Duodenal mucosa (tissue), 2 donors: Measurements from ENCODE around the gene TSPAN18.

Experiments used
- H3K27ac ChIP-seq: one replicate; pipeline ENCODE4 v1.7.0; 2013; ENCODE audit warnings: low read depth, low read length
- H3K27me3 ChIP-seq, 2 donors: one replicate each; pipeline ENCODE4 v1.7.0; 2013; ENCODE audit warnings: low read length in 2 of 2, control low read depth in 1 of 2; ENCODE audit not compliant: insufficient read depth in 2 of 2, control insufficient read depth in 1 of 2
- H3K36me3 ChIP-seq, 2 donors: one replicate each; pipeline ENCODE4 v1.7.0; 2013; ENCODE audit warnings: low read length in 2 of 2, control low read depth in 1 of 2; ENCODE audit not compliant: insufficient read depth in 2 of 2, control insufficient read depth in 1 of 2
- H3K4me1 ChIP-seq, 2 donors: one replicate each; pipeline ENCODE4 v1.7.0; 2013; ENCODE audit warnings: low read length in 2 of 2, control low read depth in 1 of 2; ENCODE audit not compliant: insufficient read depth in 2 of 2, control insufficient read depth in 1 of 2
- H3K4me3 ChIP-seq, 2 donors: one replicate each; pipeline ENCODE4 v1.7.0; 2013; ENCODE audit warnings: low read length in 2 of 2, low read depth in 1 of 2
- H3K9ac ChIP-seq, 2 donors: one replicate each; pipeline ENCODE4 v1.7.0; 2013; ENCODE audit warnings: low read length in 2 of 2, low read depth in 1 of 2
- H3K9me3 ChIP-seq, 2 donors: one replicate each; pipeline ENCODE4 v1.7.0; 2013; ENCODE audit warnings: low read length in 2 of 2, control low read depth in 1 of 2; ENCODE audit not compliant: control insufficient read depth in 1 of 2

TSPAN18 gene

GRCh38 chr11:44775985-44776446, 49.3 kb downstream of the TSPAN18 start:
- H3K4me3 ChIP-seq: no peak overlapping the region
- H3K27ac ChIP-seq: no peak overlapping the region
- H3K4me1 ChIP-seq: peaks cover 0 to 1% of the 10 kb centered on the region in 2 donors
- H3K9ac ChIP-seq: no peak overlapping the region
- no peaks in the 10 kb centered on the region for H3K9me3 ChIP-seq
- no peaks in the 10 kb centered on the region for H3K36me3 ChIP-seq
- H3K27me3 ChIP-seq: no peaks in the 10 kb centered on the region

- H3K4me3 ChIP-seq: no peak overlapping the region
- H3K27ac ChIP-seq: no peak overlapping the region
- no peaks in the 10 kb centered on the region for H3K36me3 ChIP-seq
- H3K9me3 ChIP-seq: no peaks in the 10 kb centered on the region
- no peak overlapping the region for H3K9ac ChIP-seq
- no peaks in the 10 kb centered on the region for H3K27me3 ChIP-seq
- no peaks in the 10 kb centered on the region for H3K4me1 ChIP-seq
Observed at GRCh38 chr11:44776551-44777208, 49.9 kb downstream of the TSPAN18 start.

- no peak overlapping the region for H3K9ac ChIP-seq
- H3K36me3 ChIP-seq: no peaks in the 10 kb centered on the region
- no peak overlapping the region for H3K4me3 ChIP-seq
- no peaks in the 10 kb centered on the region for H3K4me1 ChIP-seq
- no peak overlapping the region for H3K27ac ChIP-seq
- no peaks in the 10 kb centered on the region for H3K9me3 ChIP-seq
- no peaks in the 10 kb centered on the region for H3K27me3 ChIP-seq
Observed at GRCh38 chr11:44777209-44778194, 50.7 kb downstream of the TSPAN18 start.

- Histone ChIP-seq H3K4me1 (no peaks in the 10 kb centered on the region), H3K36me3 (no peaks in the 10 kb centered on the region), H3K9me3 (no peaks in the 10 kb centered on the region), H3K27ac (no peak overlapping the region), H3K4me3 (no peak overlapping the region), H3K9ac (no peak overlapping the region), H3K27me3 (no peaks in the 10 kb centered on the region)
Observed at GRCh38 chr11:44778195-44779100, 51.7 kb downstream of the TSPAN18 start.

GRCh38 chr11:44779736-44780520, 53.2 kb downstream of the TSPAN18 start:
- no peaks in the 10 kb centered on the region for H3K36me3 ChIP-seq
- no peak overlapping the region for H3K4me3 ChIP-seq
- H3K27me3 ChIP-seq: no peaks in the 10 kb centered on the region
- H3K9me3 ChIP-seq: no peaks in the 10 kb centered on the region
- H3K9ac ChIP-seq: no peak overlapping the region
- H3K4me1 ChIP-seq: no peaks in the 10 kb centered on the region
- H3K27ac ChIP-seq: no peak overlapping the region

GRCh38 chr11:44780940-44781631, 54.3 kb downstream of the TSPAN18 start:
- Histone ChIP-seq H3K27ac (no peak overlapping the region), H3K36me3 (no peaks in the 10 kb centered on the region), H3K9ac (no peak overlapping the region), H3K9me3 (no peaks in the 10 kb centered on the region), H3K4me1 (no peaks in the 10 kb centered on the region), H3K4me3 (no peak overlapping the region), H3K27me3 (no peaks in the 10 kb centered on the region)

GRCh38 chr11:44781655-44782054, 54.9 kb downstream of the TSPAN18 start:
- Histone ChIP-seq H3K27me3 (no peaks in the 10 kb centered on the region), H3K27ac (no peak overlapping the region), H3K9ac (no peak overlapping the region), H3K9me3 (no peaks in the 10 kb centered on the region), H3K4me3 (no peak overlapping the region), H3K36me3 (no peaks in the 10 kb centered on the region), H3K4me1 (no peaks in the 10 kb centered on the region)

GRCh38 chr11:44782478-44782877, 55.7 kb downstream of the TSPAN18 start:
- H3K4me1 ChIP-seq: no peaks in the 10 kb centered on the region
- H3K4me3 ChIP-seq: no peak overlapping the region
- H3K27me3 ChIP-seq: no peaks in the 10 kb centered on the region
- H3K27ac ChIP-seq: no peak overlapping the region
- no peaks in the 10 kb centered on the region for H3K9me3 ChIP-seq
- no peaks in the 10 kb centered on the region for H3K36me3 ChIP-seq
- no peak overlapping the region for H3K9ac ChIP-seq

- H3K4me1 ChIP-seq: peaks cover 0 to 4% of the 10 kb centered on the region in 2 donors
- H3K27me3 ChIP-seq: no peaks in the 10 kb centered on the region
- H3K9ac ChIP-seq: no peak overlapping the region
- H3K4me3 ChIP-seq: no peak overlapping the region
- no peaks in the 10 kb centered on the region for H3K9me3 ChIP-seq
- H3K36me3 ChIP-seq: no peaks in the 10 kb centered on the region
- no peak overlapping the region for H3K27ac ChIP-seq
Observed at GRCh38 chr11:44784436-44784760, 57.6 kb downstream of the TSPAN18 start.
